ENCODE results near the gene DNM3. TPM values are rescaled to one million over a fixed set of nuclear protein-coding genes. Genes with fewer than 3 reads are reported as not detected.

The DNM3 gene
- total RNA-seq, 2 experiments from 2014 or later = 1.5 to 1.6 TPM

GRCh38 chr1:172338295-172338735 is 497.0 kb downstream of the DNM3 start:
- H3K9me3 Mint-ChIP-seq (ENCODE audit: insufficient read depth) = no peaks in the 10 kb centered on the region
- no peaks in the 10 kb centered on the region for H3K27me3 Mint-ChIP-seq (ENCODE audit: low read depth)
- peaks cover 16% of the 10 kb centered on the region for H3K4me1 Mint-ChIP-seq (ENCODE audit: low read depth)
- no peak overlapping the region for H3K4me3 Mint-ChIP-seq
- ChIA-PET CTCF (interaction anchor here (0.8 to 2.7 kb wide), 8 partner anchors 16 to 248 kb away, joined by 3 to 10 read pairs (median 4); no protein-coding TSS in a partner anchor), POLR2A (interaction anchor here (2.1 kb wide), 1 partner anchor 21 kb away, joined by 8 read pairs; no protein-coding TSS in a partner anchor)
- DNase-seq = no peak
- no peak overlapping the region for H3K27ac Mint-ChIP-seq
- ATAC-seq = peak; percentile 55
- H3K36me3 Mint-ChIP-seq (ENCODE audit: low read depth) = no peaks in the 10 kb centered on the region

DNA sequence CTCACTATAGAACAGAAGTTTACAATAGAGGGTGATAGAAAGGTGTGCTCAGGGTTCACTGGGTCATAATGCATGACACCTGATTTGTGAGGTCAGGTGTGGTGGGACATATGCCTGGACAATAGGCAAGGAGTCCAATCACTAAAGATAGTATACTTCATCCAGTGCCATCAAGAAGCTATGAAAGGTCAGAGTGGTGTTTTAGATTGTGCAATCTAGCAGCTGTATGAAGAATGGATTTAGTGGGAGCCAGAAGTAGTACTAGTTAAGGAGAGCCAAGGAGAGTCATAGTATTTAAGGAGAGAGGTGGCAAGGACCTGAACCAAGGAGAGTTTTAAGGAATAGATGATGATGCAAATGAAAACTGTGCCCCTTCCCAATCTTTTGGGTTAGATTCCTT is 498.5 kb downstream of the DNM3 start:
- Mint-ChIP-seq H3K27me3 (ENCODE audit: low read depth) (no peaks in the 10 kb centered on the region), H3K36me3 (ENCODE audit: low read depth) (no peaks in the 10 kb centered on the region), H3K4me1 (ENCODE audit: low read depth) (peaks cover 27% of the 10 kb centered on the region), H3K27ac (no peak overlapping the region), H3K9me3 (ENCODE audit: insufficient read depth) (no peaks in the 10 kb centered on the region), H3K4me3 (no peak overlapping the region)
- ChIA-PET POLR2A (interaction anchor here (0.6 to 2.1 kb wide), 2 partner anchors 19 to 266 kb away, joined by 3 to 8 read pairs; no protein-coding TSS in a partner anchor), CTCF (interaction anchor here (1.4 to 2.7 kb wide), 5 partner anchors 18 to 154 kb away, joined by 3 to 10 read pairs (median 4); no protein-coding TSS in a partner anchor)
- ATAC-seq (no peak), DNase-seq (no peak)

GRCh38 chr1:172340520-172340919 is 499.2 kb downstream of the DNM3 start:
- Mint-ChIP-seq H3K9me3 (ENCODE audit: insufficient read depth) (no peaks in the 10 kb centered on the region), H3K27ac (no peak overlapping the region), H3K4me3 (no peak overlapping the region), H3K4me1 (ENCODE audit: low read depth) (peaks cover 27% of the 10 kb centered on the region), H3K36me3 (ENCODE audit: low read depth) (peaks cover 1% of the 10 kb centered on the region), H3K27me3 (ENCODE audit: low read depth) (no peaks in the 10 kb centered on the region)
- POLR2A ChIA-PET = no interaction called here
- ATAC-seq = no peak
- CTCF ChIA-PET = interaction anchor here (0.6 to 2.7 kb wide), 5 partner anchors 15 to 895 kb away, joined by 3 to 10 read pairs (median 3); no protein-coding TSS in a partner anchor
- no peak for DNase-seq

DNA sequence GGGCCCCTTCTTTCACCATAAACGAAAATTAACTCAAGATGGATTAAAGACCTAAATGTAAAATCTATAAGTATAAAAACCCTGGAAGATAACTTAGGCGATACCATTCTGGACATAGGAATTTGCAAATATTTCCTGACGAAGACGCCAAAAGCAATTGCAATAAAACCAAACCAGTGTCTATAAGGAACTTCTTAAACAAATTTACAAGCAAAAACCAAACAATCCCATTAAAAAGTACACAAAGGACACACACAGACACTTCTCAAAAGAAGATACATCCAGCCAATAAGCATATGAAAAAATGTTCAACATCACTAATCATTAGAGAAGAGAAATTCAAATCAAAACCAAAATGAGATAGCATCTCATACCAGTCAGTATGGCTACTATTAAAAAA is 500.4 kb downstream of the DNM3 start:
- ATAC-seq = no peak
- peaks cover 7% of the 10 kb centered on the region for H3K36me3 Mint-ChIP-seq (ENCODE audit: low read depth)
- peaks cover 7% of the 10 kb centered on the region for H3K9me3 Mint-ChIP-seq (ENCODE audit: insufficient read depth)
- no peak overlapping the region for H3K4me3 Mint-ChIP-seq
- DNase-seq = no peak
- H3K4me1 Mint-ChIP-seq (ENCODE audit: low read depth) = peaks cover 27% of the 10 kb centered on the region
- ChIA-PET CTCF (interaction anchor here (1.1 to 3.7 kb wide), 3 partner anchors 17 to 57 kb away, joined by 3 to 22 read pairs (median 5); no protein-coding TSS in a partner anchor), POLR2A (no interaction called here)
- no peaks in the 10 kb centered on the region for H3K27me3 Mint-ChIP-seq (ENCODE audit: low read depth)
- H3K27ac Mint-ChIP-seq = no peak overlapping the region

- ChIA-PET CTCF (interaction anchor here (0.7 to 3.7 kb wide), 8 partner anchors 10 to 252 kb away, joined by 3 to 22 read pairs (median 4); partner anchors contain the start of gene PIGC), POLR2A (interaction anchor here (1.1 kb wide), 1 partner anchor 16 kb away, joined by 8 read pairs; no protein-coding TSS in a partner anchor)
- peaks cover 27% of the 10 kb centered on the region for H3K4me1 Mint-ChIP-seq (ENCODE audit: low read depth)
- no peak overlapping the region for H3K4me3 Mint-ChIP-seq
- H3K9me3 Mint-ChIP-seq (ENCODE audit: insufficient read depth) = peaks cover 17% of the 10 kb centered on the region
- no peak overlapping the region for H3K27ac Mint-ChIP-seq
- ATAC-seq (no peak), DNase-seq (no peak)
- H3K36me3 Mint-ChIP-seq (ENCODE audit: low read depth) = peaks cover 14% of the 10 kb centered on the region
- no peaks in the 10 kb centered on the region for H3K27me3 Mint-ChIP-seq (ENCODE audit: low read depth)
These were observed 501.4 kb downstream of the DNM3 start for GRCh38 chr1:172342584-172343239.

- CTCF ChIA-PET = interaction anchor here (0.9 to 3.7 kb wide), 8 partner anchors 10 to 341 kb away, joined by 3 to 22 read pairs (median 4); partner anchors contain the start of gene PIGC
- peaks cover 23% of the 10 kb centered on the region for H3K9me3 Mint-ChIP-seq (ENCODE audit: insufficient read depth)
- POLR2A ChIA-PET = interaction anchor here (1.1 kb wide), 1 partner anchor 15 kb away, joined by 8 read pairs; no protein-coding TSS in a partner anchor
- H3K36me3 Mint-ChIP-seq (ENCODE audit: low read depth) = peaks cover 14% of the 10 kb centered on the region
- no peaks in the 10 kb centered on the region for H3K27me3 Mint-ChIP-seq (ENCODE audit: low read depth)
- no peak for ATAC-seq
- no peak for DNase-seq
- H3K4me3 Mint-ChIP-seq = no peak overlapping the region
- peaks cover 22% of the 10 kb centered on the region for H3K4me1 Mint-ChIP-seq (ENCODE audit: low read depth)
- H3K27ac Mint-ChIP-seq = no peak overlapping the region
These were observed 502.2 kb downstream of the DNM3 start for GRCh38 chr1:172343240-172344160.

GRCh38 chr1:172344444-172344843 is 503.1 kb downstream of the DNM3 start:
- DNase-seq (no peak), ATAC-seq (no peak)
- ChIA-PET POLR2A (no interaction called here), CTCF (interaction anchor here (0.9 to 3.7 kb wide), 4 partner anchors 15 to 342 kb away, joined by 4 to 22 read pairs (median 6); no protein-coding TSS in a partner anchor)
- H3K27me3 Mint-ChIP-seq (ENCODE audit: low read depth) = no peaks in the 10 kb centered on the region
- H3K9me3 Mint-ChIP-seq (ENCODE audit: insufficient read depth) = peaks cover 23% of the 10 kb centered on the region
- no peak overlapping the region for H3K27ac Mint-ChIP-seq
- H3K4me3 Mint-ChIP-seq = no peak overlapping the region
- H3K4me1 Mint-ChIP-seq (ENCODE audit: low read depth) = peaks cover 18% of the 10 kb centered on the region
- H3K36me3 Mint-ChIP-seq (ENCODE audit: low read depth) = peaks cover 14% of the 10 kb centered on the region

- H3K36me3 Mint-ChIP-seq (ENCODE audit: low read depth) = peaks cover 14% of the 10 kb centered on the region
- ATAC-seq (no peak), DNase-seq (no peak)
- H3K27me3 Mint-ChIP-seq (ENCODE audit: low read depth) = no peaks in the 10 kb centered on the region
- H3K9me3 Mint-ChIP-seq (ENCODE audit: insufficient read depth) = peaks cover 23% of the 10 kb centered on the region
- ChIA-PET POLR2A (interaction anchor here (0.6 to 0.7 kb wide), 2 partner anchors 22 to 55 kb away, joined by 3 read pairs; no protein-coding TSS in a partner anchor), CTCF (interaction anchor here (1.9 to 3.7 kb wide), 3 partner anchors 14 to 343 kb away, joined by 4 to 22 read pairs (median 7); no protein-coding TSS in a partner anchor)
- no peak overlapping the region for H3K4me3 Mint-ChIP-seq
- H3K4me1 Mint-ChIP-seq (ENCODE audit: low read depth) = peaks cover 18% of the 10 kb centered on the region
- H3K27ac Mint-ChIP-seq = no peak overlapping the region
These were observed 503.8 kb downstream of the DNM3 start for GRCh38 chr1:172345077-172345476.

DNA sequence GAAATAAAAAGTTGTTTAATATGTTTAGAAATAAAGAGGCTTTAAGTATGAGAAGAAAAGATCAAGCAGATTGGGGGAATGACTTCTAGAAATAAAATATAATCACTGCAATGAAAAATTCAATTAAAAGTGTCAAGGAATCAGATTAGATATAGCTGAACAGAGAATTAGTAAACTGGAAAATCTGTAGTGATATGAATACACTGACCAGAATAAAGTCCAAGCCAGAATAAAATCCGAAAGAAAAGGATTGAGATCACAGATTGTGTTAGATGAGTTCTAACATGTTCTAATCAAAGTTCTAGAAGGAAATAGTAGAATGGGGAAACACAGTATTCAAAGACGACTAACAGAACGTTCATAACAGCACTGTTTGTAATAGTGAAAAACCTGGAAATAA is 506.1 kb downstream of the DNM3 start:
- ChIA-PET POLR2A (no interaction called here), CTCF (no interaction called here)
- ATAC-seq = no peak
- Mint-ChIP-seq H3K27me3 (ENCODE audit: low read depth) (no peaks in the 10 kb centered on the region), H3K27ac (no peak overlapping the region), H3K4me1 (ENCODE audit: low read depth) (peaks cover 24% of the 10 kb centered on the region), H3K4me3 (no peak overlapping the region), H3K36me3 (ENCODE audit: low read depth) (peaks cover 14% of the 10 kb centered on the region), H3K9me3 (ENCODE audit: insufficient read depth) (peaks cover 23% of the 10 kb centered on the region)
- DNase-seq = no peak

DNA sequence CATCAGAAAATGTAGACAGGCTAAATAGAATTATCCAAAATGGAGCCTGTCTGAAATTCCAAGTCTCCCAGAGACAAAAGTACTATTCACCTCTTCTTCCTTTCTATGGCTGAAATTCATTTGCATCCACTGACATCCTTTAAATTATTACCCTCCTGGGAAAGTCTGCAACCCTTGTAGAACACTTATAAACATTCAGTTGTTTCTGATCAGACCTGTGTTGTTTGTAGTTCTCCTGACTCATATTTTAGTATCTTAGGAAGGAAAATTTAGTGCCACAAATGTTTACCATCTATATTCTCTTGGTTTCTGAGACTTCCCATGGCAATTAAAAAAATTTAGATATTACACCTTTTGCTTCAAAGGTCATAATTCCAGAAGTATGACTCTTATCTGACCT is 509.6 kb downstream of the DNM3 start:
- H3K27me3 Mint-ChIP-seq (ENCODE audit: low read depth) = no peaks in the 10 kb centered on the region
- CTCF ChIA-PET = no interaction called here
- peaks cover 23% of the 10 kb centered on the region for H3K9me3 Mint-ChIP-seq (ENCODE audit: insufficient read depth)

DNA sequence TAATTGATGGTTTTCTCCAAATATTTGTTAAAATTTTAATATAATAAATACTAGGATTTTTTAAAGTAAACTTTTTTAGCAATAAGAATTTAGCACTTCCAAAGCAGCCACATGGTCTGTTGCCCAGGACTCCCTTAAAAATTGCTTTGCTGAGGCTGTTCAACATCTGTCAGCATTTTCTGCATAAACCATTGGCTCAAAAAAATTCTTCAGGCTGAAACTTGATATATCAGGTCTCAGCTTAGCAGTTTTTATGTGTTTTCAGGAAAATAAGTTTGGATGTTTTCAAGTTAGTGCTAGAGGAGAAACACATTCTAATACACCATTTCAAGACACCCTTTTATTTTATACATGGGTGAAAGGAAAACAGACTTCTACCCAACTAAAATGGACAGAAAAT is 510.0 kb downstream of the DNM3 start:
- POLR2A ChIA-PET = no interaction called here
- Mint-ChIP-seq H3K4me3 (no peak overlapping the region), H3K27me3 (ENCODE audit: low read depth) (no peaks in the 10 kb centered on the region), H3K4me1 (ENCODE audit: low read depth) (peaks cover 20% of the 10 kb centered on the region), H3K9me3 (ENCODE audit: insufficient read depth) (peaks cover 19% of the 10 kb centered on the region), H3K36me3 (ENCODE audit: low read depth) (peaks cover 9% of the 10 kb centered on the region), H3K27ac (no peak overlapping the region)
- DNase-seq (no peak), ATAC-seq (no peak)
- CTCF ChIA-PET = interaction anchor here (0.7 to 1.9 kb wide), 4 partner anchors 11 to 549 kb away, joined by 3 to 5 read pairs (median 4); no protein-coding TSS in a partner anchor

More for the DNA sequence above, 509.6 kb downstream of the DNM3 start:
- Mint-ChIP-seq H3K4me3 (no peak overlapping the region), H3K4me1 (ENCODE audit: low read depth) (peaks cover 20% of the 10 kb centered on the region), H3K27ac (no peak overlapping the region), H3K36me3 (ENCODE audit: low read depth) (peaks cover 12% of the 10 kb centered on the region)
- POLR2A ChIA-PET = no interaction called here
- ATAC-seq (no peak), DNase-seq (no peak)
